ENCODE measurements around the gene PLA2G7. TPM values are rescaled to one million over a fixed set of nuclear protein-coding genes. Genes with fewer than 3 reads are reported as not detected.
"Not testable (repeated sequence)": the region's sequence is repeated elsewhere in the genome, so short reads cannot be mapped to it uniquely, and the experiment has no call there.

PLA2G7 gene
- total RNA-seq: not detected in 2 replicates

DNA sequence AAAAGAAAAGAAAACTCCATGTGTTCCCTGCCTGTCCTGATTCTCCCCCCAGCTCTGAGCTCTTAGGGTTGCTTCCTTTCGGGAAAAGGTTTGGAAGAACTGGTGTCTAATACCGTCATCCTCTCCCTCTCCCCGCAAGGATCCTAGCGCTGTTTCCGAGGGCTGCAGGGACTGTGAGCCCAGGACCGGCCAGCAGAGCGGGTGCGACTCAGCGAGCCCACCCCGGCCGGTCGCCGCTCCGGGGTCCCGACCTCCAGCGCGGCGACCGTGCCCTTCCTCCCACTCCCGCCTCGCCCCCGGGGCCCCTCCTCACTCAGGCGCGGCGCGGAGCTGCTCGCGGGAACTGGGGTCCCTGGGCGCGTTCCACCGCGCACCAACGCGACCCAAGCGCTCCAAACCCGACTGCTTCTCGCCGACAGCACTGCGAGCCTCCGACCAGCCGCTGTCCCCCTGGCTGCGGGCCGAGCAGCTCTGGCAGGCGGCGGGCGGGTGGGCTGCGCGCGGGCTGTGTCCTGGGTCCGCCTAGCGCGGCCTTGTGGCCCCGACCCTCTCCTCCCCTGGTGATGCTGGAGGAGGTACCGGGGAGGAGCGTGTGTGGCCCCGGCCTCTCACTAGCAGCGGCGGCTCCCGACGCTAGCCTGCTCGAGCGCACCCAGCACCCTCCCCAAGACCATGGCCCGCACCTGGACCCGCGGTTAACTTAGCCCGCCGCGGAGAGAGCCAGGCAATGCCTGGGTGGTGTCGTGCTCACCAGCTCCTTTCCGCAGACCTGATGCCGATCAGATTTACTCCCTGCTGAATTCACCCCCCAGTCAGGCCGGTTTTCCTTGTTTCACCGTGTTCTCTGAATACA, at the start of gene PLA2G7:
Gene PLA2G7 (minus strand): TSS at position 509 of the 853 bp plus-strand sequence. CDS start 12,484 bp downstream, outside the sequence.
- Mint-ChIP-seq H3K4me1 (no peaks in the 10 kb centered on the region), H3K27me3 (peaks cover 57% of the 10 kb centered on the region), H3K4me3 (no peak within 1 kb of the TSS), H3K9me3 (no peaks in the 10 kb centered on the region), H3K27ac (no peak within 1 kb of the TSS), H3K36me3 (ENCODE audit: low read depth) (no peaks in the 10 kb centered on the region)
- intact Hi-C loops (cut with micrococcal nuclease): no loop called here
- no peak for DNase-seq

- intact Hi-C loops (cut with micrococcal nuclease): loop anchor here (5.0 kb wide), 1 partner anchor 362 kb away; no protein-coding TSS in a partner anchor
- H3K9me3 Mint-ChIP-seq: no peaks in the 10 kb centered on the region
- H3K4me1 Mint-ChIP-seq: no peaks in the 10 kb centered on the region
- no peak overlapping the region for H3K27ac Mint-ChIP-seq
- DNase-seq: no peak
- H3K4me3 Mint-ChIP-seq: no peak overlapping the region
- H3K36me3 Mint-ChIP-seq (ENCODE audit: low read depth): no peaks in the 10 kb centered on the region
- H3K27me3 Mint-ChIP-seq: no peaks in the 10 kb centered on the region
Measured at GRCh38 chr6:46784535-46784934, 49.4 kb upstream of the PLA2G7 start.

DNA sequence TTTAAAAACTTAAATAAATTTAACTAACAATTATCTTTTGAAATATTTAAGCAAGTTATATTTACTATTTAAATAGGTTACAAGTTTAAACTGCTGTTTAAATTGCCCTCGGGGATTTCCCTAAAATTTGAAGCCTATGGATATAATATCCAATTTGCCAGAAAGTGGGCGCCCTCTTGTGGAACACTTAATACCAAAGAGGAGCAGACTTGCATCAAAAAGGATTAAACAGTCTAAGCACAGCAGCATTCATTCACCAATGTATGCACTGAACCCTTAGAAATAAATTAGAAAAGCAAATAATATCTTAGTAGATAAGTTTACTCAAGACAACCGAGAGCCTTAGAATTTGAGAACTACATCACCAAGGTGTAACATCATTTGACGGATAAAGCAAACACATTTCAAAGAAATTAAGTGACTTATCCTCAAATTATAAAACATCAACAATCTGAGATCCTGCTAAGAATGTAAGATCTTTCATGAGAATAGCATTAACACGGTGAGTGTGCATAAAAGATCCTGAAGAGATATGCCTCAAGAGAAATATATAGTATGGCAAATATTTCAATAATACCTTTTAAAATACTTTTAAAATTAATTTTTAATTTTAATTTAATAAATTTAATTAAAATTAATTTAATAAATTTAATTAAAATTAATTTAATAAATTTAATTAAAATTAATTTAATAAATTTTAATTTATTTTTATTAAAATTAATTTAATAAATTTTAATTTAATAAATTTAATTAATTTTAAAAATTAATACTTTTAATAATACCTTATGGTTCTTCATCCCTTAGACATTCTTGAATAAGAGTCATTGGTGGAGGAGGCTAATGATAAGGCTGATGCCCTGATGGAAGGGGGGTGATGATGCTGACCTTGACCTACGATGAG, 46.6 kb upstream of the PLA2G7 start:
- intact Hi-C loops (cut with micrococcal nuclease): loop anchor here (5.0 kb wide), 1 partner anchor 359 kb away; no protein-coding TSS in a partner anchor
- Mint-ChIP-seq H3K9me3 (no peaks in the 10 kb centered on the region), H3K27ac (no peak overlapping the region), H3K36me3 (ENCODE audit: low read depth) (no peaks in the 10 kb centered on the region), H3K4me1 (no peaks in the 10 kb centered on the region), H3K4me3 (no peak overlapping the region), H3K27me3 (no peaks in the 10 kb centered on the region)
- peak; percentile 63 for DNase-seq

GRCh38 chr6:46777476-46778346, 42.5 kb upstream of the PLA2G7 start:
- H3K4me3 Mint-ChIP-seq: no peak overlapping the region
- DNase-seq: no peak
- no peak overlapping the region for H3K27ac Mint-ChIP-seq
- no peaks in the 10 kb centered on the region for H3K36me3 Mint-ChIP-seq (ENCODE audit: low read depth)
- no peaks in the 10 kb centered on the region for H3K9me3 Mint-ChIP-seq
- no peaks in the 10 kb centered on the region for H3K4me1 Mint-ChIP-seq
- no peaks in the 10 kb centered on the region for H3K27me3 Mint-ChIP-seq
- intact Hi-C loops (cut with micrococcal nuclease): no loop called here

GRCh38 chr6:46776070-46776712, 41.0 kb upstream of the PLA2G7 start:
- Mint-ChIP-seq H3K9me3 (no peaks in the 10 kb centered on the region), H3K27ac (no peak overlapping the region), H3K36me3 (ENCODE audit: low read depth) (no peaks in the 10 kb centered on the region), H3K27me3 (no peaks in the 10 kb centered on the region), H3K4me3 (no peak overlapping the region), H3K4me1 (no peaks in the 10 kb centered on the region)
- intact Hi-C loops (cut with micrococcal nuclease): no loop called here
- no peak for DNase-seq

GRCh38 chr6:46774736-46775135, 39.6 kb upstream of the PLA2G7 start:
- intact Hi-C loops (cut with micrococcal nuclease); H3K9me3 Mint-ChIP-seq; H3K36me3 Mint-ChIP-seq (ENCODE audit: low read depth); H3K4me1 Mint-ChIP-seq; H3K27me3 Mint-ChIP-seq; H3K4me3 Mint-ChIP-seq; DNase-seq; H3K27ac Mint-ChIP-seq: not testable (repeated sequence)

DNA sequence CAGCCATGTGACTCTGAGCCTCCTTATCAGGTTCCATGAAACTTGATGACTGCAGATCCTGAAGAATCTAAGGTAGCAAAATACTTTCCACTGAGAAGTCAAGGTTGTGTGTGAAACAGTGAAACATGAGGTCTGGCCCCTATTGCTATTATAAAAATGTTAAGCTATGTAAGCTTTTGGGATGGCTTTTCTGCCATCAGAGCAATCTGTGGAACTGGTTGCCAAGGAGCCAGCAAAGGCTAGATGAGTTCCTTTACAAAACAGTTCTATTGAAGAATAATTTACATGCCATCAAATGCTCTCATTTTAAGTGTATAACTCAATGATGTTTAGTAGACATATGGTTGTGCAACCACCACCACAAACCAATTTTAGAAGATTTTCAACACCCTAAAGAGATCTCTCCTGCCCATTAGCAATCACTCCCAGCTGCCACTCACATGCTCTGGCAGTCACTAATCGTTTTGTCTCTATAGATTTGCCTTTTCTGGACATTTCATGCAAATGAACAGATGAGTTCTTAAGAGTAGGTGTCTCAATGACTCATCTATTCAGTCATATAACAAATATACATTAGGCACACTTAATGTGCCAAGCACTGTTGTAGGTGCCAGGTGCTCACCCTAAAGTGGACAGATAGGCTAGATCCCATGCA, 38.2 kb upstream of the PLA2G7 start:
- Mint-ChIP-seq H3K4me1 (no peaks in the 10 kb centered on the region), H3K27ac (no peak overlapping the region), H3K36me3 (ENCODE audit: low read depth) (no peaks in the 10 kb centered on the region), H3K4me3 (no peak overlapping the region), H3K27me3 (no peaks in the 10 kb centered on the region), H3K9me3 (no peaks in the 10 kb centered on the region)
- no peak for DNase-seq
- intact Hi-C loops (cut with micrococcal nuclease): no loop called here

- no peak overlapping the region for H3K27ac Mint-ChIP-seq
- intact Hi-C loops (cut with micrococcal nuclease): no loop called here
- H3K27me3 Mint-ChIP-seq: peaks cover under 1% of the 10 kb centered on the region
- no peaks in the 10 kb centered on the region for H3K9me3 Mint-ChIP-seq
- H3K4me3 Mint-ChIP-seq: no peak overlapping the region
- DNase-seq: no peak
- no peaks in the 10 kb centered on the region for H3K36me3 Mint-ChIP-seq (ENCODE audit: low read depth)
- H3K4me1 Mint-ChIP-seq: no peaks in the 10 kb centered on the region
Measured at GRCh38 chr6:46772762-46773161, 37.6 kb upstream of the PLA2G7 start.

DNA sequence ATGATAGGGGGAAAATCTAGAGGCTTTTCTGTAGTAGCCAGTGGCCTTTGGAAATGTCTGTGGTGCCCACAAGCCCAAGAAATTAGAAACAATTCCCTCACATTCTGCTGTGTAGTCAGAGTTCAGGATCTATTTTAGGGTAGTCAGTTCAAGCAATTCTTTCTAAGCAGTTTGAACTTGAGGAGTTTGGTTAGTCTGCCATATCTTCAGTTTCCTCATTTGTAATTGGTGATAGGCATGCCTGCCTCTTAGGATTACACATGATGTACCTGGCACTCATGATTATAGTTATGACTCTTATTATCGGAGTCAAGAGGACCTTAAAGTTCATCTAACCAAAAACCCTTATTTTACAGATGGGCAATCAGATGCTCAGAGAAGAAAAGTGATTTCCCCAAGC, 36.8 kb upstream of the PLA2G7 start:
- intact Hi-C loops (cut with micrococcal nuclease): no loop called here
- no peaks in the 10 kb centered on the region for H3K9me3 Mint-ChIP-seq
- no peak overlapping the region for H3K4me3 Mint-ChIP-seq
- H3K27me3 Mint-ChIP-seq: peaks cover 2% of the 10 kb centered on the region
- no peaks in the 10 kb centered on the region for H3K4me1 Mint-ChIP-seq
- DNase-seq: no peak
- no peaks in the 10 kb centered on the region for H3K36me3 Mint-ChIP-seq (ENCODE audit: low read depth)
- H3K27ac Mint-ChIP-seq: no peak overlapping the region

GRCh38 chr6:46764961-46765360, 29.8 kb upstream of the PLA2G7 start:
- intact Hi-C loops (cut with micrococcal nuclease): no loop called here
- H3K4me1 Mint-ChIP-seq: no peaks in the 10 kb centered on the region
- no peaks in the 10 kb centered on the region for H3K9me3 Mint-ChIP-seq
- H3K36me3 Mint-ChIP-seq (ENCODE audit: low read depth): no peaks in the 10 kb centered on the region
- peaks cover 3% of the 10 kb centered on the region for H3K27me3 Mint-ChIP-seq
- no peak overlapping the region for H3K4me3 Mint-ChIP-seq
- H3K27ac Mint-ChIP-seq: no peak overlapping the region
- DNase-seq: no peak

DNA sequence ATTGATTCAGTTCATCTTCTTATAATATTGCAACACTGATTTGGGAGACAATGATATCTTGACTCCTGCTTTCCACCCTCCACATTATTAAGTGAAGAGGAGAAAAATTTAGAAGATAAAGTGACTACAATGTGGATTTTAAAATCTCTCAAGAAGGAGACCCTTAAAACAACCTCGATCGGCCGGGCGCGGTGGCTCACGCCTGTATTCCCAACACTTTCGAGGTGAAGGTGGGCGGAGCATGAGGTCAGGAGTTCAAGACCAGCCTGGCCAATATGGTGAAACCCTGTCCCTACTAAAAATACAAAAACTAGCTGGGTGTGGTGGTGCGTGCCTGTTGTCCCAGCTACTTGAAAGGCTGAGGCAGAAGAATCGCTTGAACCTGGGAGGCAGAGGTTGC, 29.1 kb upstream of the PLA2G7 start:
- H3K27ac Mint-ChIP-seq; H3K9me3 Mint-ChIP-seq; intact Hi-C loops (cut with micrococcal nuclease); H3K36me3 Mint-ChIP-seq (ENCODE audit: low read depth); H3K4me1 Mint-ChIP-seq; DNase-seq; H3K4me3 Mint-ChIP-seq; H3K27me3 Mint-ChIP-seq: not testable (repeated sequence)

DNA sequence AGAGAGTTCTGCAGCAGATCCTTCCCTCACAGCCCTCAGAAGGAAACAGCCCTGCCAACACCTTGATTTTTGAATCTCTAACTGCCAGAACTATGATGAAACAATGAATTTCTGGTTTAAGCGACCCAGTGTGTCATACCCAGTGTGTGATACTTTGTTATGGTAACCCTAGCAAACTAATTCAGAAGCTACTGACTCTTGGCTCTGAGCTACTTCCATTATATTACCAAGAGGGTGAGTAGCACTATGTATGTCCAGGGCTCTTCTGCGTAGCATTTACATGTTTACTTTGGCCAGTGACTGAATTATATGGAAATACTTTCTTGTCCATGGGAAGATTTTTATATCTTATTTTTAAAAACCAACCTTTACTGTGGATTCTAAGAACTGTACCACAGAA, 28.3 kb upstream of the PLA2G7 start:
- Mint-ChIP-seq H3K9me3 (no peaks in the 10 kb centered on the region), H3K4me1 (no peaks in the 10 kb centered on the region), H3K4me3 (no peak overlapping the region), H3K36me3 (ENCODE audit: low read depth) (no peaks in the 10 kb centered on the region), H3K27ac (no peak overlapping the region), H3K27me3 (peaks cover 3% of the 10 kb centered on the region)
- intact Hi-C loops (cut with micrococcal nuclease): no loop called here
- no peak for DNase-seq

- Mint-ChIP-seq H3K4me1 (no peaks in the 10 kb centered on the region), H3K36me3 (ENCODE audit: low read depth) (no peaks in the 10 kb centered on the region), H3K27me3 (peaks cover 1% of the 10 kb centered on the region), H3K27ac (no peak overlapping the region), H3K9me3 (no peaks in the 10 kb centered on the region), H3K4me3 (no peak overlapping the region)
- DNase-seq: peak; percentile 45
- intact Hi-C loops (cut with micrococcal nuclease): no loop called here
Measured at GRCh38 chr6:46760925-46761324, 25.8 kb upstream of the PLA2G7 start.
